ENCODE data around the gene RNF149.

DNA sequence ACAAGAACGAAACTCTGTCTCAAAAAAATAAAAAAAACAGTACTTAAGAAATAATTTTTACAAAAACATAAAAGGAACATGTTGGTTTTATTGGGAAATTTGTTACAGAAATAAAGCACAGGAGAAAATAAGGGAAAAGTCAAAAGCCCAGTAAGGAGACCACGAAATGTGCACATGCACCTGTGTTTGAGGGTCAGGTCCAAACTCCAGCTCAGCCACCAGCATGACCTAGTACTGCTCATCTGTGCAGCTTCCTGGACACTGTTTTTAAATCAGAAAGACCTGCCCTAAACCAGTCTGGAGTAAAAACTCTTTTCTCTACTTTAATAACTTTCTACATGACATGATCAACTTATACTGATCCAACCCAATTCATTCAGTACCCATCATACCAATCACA lies 21.2 kb downstream of the RNF149 start:
- TF ChIP-seq, protein P1, sequence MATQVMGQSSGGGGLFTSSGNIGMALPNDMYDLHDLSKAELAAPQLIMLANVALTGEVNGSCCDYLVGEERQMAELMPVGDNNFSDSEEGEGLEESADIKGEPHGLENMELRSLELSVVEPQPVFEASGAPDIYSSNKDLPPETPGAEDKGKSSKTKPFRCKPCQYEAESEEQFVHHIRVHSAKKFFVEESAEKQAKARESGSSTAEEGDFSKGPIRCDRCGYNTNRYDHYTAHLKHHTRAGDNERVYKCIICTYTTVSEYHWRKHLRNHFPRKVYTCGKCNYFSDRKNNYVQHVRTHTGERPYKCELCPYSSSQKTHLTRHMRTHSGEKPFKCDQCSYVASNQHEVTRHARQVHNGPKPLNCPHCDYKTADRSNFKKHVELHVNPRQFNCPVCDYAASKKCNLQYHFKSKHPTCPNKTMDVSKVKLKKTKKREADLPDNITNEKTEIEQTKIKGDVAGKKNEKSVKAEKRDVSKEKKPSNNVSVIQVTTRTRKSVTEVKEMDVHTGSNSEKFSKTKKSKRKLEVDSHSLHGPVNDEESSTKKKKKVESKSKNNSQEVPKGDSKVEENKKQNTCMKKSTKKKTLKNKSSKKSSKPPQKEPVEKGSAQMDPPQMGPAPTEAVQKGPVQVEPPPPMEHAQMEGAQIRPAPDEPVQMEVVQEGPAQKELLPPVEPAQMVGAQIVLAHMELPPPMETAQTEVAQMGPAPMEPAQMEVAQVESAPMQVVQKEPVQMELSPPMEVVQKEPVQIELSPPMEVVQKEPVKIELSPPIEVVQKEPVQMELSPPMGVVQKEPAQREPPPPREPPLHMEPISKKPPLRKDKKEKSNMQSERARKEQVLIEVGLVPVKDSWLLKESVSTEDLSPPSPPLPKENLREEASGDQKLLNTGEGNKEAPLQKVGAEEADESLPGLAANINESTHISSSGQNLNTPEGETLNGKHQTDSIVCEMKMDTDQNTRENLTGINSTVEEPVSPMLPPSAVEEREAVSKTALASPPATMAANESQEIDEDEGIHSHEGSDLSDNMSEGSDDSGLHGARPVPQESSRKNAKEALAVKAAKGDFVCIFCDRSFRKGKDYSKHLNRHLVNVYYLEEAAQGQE (IDR thresholded peaks at IDR 0.05; ENCODE audit: unreplicated experiment) = no peak
- TF ChIP-seq EZH2 (IDR thresholded peaks at IDR 0.05; ENCODE audit: low read depth, unreplicated experiment) (no peak), EZH2phosphoT487 (IDR thresholded peaks at IDR 0.05; ENCODE audit: unreplicated experiment) (no peak), POLR2AphosphoS5 (IDR thresholded peaks at IDR 0.05; ENCODE audit: low read depth) (no peak), CREB1 (CRISPR knock-in tag; IDR thresholded peaks at IDR 0.05; ENCODE audit: low read depth) (no peak), STAT1 (IDR thresholded peaks at IDR 0.05; ENCODE audit: unreplicated experiment) (no peak)
- TF ChIP-seq, protein P2, sequence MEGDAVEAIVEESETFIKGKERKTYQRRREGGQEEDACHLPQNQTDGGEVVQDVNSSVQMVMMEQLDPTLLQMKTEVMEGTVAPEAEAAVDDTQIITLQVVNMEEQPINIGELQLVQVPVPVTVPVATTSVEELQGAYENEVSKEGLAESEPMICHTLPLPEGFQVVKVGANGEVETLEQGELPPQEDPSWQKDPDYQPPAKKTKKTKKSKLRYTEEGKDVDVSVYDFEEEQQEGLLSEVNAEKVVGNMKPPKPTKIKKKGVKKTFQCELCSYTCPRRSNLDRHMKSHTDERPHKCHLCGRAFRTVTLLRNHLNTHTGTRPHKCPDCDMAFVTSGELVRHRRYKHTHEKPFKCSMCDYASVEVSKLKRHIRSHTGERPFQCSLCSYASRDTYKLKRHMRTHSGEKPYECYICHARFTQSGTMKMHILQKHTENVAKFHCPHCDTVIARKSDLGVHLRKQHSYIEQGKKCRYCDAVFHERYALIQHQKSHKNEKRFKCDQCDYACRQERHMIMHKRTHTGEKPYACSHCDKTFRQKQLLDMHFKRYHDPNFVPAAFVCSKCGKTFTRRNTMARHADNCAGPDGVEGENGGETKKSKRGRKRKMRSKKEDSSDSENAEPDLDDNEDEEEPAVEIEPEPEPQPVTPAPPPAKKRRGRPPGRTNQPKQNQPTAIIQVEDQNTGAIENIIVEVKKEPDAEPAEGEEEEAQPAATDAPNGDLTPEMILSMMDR (conservative IDR thresholded peaks at IDR 0.05; ENCODE audit: low read depth in 2 of 2) = no peak
- TF ChIP-seq, protein P3, sequence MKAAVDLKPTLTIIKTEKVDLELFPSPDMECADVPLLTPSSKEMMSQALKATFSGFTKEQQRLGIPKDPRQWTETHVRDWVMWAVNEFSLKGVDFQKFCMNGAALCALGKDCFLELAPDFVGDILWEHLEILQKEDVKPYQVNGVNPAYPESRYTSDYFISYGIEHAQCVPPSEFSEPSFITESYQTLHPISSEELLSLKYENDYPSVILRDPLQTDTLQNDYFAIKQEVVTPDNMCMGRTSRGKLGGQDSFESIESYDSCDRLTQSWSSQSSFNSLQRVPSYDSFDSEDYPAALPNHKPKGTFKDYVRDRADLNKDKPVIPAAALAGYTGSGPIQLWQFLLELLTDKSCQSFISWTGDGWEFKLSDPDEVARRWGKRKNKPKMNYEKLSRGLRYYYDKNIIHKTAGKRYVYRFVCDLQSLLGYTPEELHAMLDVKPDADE (IDR thresholded peaks at IDR 0.05) = no peak
